GM03348 (cell line): ENCODE results near the gene MCRS1.
"Not testable (repeated sequence)": the region's sequence is repeated elsewhere in the genome, so short reads cannot be mapped to it uniquely, and the experiment has no call there.

Experiments used
- DNase-seq: peaks from one replicate; pipeline ENCODE4 v3.0.0; 2012; ENCODE audit warnings: low spot score

The MCRS1 gene, protein sequence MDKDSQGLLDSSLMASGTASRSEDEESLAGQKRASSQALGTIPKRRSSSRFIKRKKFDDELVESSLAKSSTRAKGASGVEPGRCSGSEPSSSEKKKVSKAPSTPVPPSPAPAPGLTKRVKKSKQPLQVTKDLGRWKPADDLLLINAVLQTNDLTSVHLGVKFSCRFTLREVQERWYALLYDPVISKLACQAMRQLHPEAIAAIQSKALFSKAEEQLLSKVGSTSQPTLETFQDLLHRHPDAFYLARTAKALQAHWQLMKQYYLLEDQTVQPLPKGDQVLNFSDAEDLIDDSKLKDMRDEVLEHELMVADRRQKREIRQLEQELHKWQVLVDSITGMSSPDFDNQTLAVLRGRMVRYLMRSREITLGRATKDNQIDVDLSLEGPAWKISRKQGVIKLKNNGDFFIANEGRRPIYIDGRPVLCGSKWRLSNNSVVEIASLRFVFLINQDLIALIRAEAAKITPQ

DNA sequence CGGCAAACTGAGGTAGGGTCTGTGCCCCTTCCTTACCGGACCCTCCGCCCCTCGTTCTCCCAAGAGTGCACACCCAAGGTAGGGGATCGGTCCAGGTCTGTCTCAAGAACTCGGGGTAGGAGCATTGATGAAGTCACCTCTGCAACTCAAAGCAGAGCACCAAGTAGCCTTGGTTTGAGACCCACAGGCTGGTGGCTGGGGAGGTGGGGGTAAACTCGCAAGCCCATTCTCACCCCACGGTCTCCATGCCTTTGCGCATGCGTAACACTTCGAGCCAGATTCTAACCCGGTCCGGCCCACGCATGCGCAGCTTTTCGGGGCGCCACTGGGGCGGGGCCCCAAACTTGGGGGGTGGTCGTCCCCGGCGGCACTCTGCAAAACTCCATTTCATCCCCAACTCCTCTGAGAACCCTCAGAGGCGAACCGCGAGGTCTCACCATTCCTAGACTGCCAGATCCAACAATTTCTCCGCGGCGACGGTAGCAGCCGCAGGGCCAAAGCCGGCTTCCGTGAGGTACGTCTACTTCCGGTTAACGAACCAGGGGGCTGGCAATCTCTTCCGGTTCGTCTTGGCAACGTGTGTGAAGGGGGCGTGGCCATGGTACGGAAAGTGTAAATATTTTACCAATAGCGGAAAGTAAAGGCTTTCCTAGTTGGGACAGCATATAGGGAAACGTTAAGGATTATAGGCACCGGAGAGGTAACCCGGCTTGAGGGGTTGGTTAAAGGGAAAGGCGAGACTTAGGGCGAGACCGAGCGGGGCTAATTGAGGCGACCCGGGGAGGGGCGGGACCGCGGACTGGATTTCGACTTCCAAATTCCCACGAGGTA, at the start of gene MCRS1:
Gene MCRS1 (minus strand): TSS at position 532 of the 831 bp plus-strand sequence. CDS start 1,411 bp downstream, outside the sequence.
- DNase-seq, result peak; percentile 99

DNA sequence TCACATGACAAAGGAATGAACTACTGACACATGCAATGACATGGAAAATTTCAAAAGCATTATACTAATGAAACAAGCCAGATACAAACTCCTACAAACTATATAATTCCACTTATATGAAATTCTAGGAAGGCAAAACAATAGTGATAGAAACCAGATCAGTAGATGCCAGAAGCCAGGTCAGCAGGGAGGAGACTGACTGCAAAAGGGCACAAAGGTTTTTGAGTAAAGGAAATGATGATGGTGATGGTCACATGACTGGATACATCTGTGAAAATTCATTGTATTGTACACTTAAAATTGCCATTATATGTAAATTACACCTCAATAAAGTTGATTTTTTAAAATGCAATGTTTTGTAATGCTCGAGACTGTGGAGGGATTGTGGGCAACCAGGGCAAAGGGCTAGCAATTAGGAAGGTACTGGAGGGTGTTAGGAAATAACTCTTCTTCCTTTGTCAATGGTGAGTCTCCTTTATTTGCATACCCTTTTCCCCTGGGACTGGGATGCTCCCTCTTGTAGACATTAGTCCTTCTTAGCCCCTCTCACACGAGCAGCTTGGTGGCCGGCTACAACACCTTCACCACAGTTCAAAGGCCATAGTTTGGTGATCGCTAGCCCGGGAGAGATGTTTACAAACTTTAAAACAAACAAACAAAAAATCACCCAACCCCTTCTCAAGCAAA, 48.7 kb upstream of the MCRS1 start:
- no peak for DNase-seq

DNA sequence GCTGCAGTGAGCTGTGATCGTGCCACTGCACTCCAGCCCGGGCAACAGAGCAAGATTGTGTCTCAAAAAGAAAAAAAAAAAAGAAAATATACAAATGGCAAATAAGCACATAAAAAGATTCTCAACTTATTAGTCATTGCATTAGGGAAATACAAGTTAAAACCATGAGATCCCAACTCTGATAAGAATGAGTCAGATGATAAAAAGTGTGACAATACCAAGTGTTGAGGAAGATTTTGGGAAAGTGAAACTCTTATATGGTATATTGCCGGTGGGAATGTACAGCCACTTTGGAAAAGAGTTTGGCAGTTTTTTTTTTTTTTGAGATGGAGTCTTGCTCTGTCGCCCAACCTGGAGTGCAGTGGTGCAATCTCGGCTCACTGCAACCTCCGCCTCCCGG, 47.8 kb upstream of the MCRS1 start:
- no peak for DNase-seq

DNA sequence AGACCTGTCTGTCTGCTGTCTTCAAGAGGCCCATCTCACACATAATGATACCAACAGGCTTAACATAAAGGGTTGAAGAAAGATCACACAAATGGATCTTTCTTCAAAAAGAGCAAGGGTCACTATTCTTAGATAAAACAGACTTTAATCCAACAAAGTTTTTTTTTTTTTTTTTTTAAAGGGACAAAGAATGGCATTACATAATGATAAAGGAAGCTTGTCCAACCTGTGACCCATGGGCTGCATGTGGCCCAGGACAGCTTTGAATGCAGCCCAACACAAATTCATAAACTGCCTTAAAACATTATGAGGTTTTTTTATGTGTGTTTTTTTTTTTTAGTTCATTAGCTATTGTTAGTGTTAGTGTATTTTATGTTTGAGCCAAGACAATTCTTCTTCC, 44.3 kb upstream of the MCRS1 start:
- DNase-seq, result no peak

DNA sequence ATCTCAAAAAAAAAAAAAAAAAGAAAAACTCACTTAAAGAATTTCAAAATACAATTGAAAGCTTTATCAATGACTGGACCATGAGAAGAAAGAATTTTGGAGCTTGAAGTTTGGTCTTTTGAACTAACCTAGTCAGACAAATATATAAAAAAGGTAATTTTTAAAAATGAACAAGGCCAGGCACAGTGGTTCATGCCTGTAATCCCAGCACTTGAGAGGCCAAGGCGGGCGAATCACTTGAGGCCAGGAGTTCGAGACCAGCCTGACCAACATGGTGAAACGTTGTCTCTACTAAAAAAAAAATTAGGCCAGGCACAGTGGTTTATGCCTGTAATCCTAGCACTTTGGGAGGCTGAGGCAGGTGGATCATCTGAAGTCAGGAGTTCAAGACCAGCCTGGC, 42.8 kb upstream of the MCRS1 start:
- DNase-seq, result not testable (repeated sequence)

DNA sequence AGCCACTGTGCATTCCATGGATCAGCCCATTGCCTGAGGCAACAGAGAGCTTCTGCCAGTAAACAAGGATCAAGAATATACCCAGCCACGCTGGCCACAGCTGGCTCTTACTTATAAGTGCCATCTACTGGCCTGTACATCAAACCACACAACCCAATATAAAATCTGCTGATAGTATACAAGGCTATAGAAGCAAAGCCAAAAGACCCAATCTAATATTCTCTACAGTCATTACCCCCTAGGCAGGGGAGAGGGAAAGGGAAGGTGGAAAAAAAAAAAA, 41.9 kb upstream of the MCRS1 start:
- no peak for DNase-seq

DNA sequence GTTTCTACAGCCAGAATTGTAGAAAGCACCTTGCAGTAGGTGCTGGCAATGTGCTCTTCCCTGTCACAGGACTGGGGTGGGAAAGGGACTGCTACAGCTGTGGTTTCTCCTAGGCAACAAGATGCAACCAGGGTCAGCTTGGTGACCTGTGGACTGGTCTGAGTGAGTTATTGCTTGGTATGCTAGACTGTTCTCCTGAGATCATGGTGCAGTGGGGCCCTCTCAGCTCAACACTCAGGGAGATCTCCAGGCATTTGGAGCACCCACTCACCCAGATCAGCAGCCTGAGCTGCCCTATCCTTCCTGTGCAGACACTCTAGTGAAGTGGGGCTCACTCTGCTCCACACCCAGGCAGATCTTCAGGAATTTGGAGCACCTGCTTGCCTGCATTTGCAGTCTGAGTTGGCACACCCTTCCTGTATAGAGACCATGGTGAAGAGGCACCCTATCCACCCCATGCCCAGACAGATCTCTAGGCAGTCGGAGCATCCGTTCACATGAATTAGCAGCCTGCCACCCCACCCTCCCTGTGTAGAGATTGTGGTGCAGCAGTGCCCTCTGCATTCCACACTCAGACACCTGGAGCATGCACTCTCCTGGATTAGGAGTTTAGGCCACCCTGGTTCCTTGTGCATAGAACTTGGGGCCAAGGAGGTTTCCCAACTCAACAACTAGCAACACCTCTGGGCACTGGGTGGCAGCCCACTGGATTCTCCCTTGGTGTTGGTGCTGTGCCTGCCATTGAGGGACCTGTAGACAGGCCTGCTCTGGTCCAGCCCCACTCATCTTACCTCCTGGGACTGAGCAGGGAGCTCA, 41.3 kb upstream of the MCRS1 start:
- DNase-seq, result no peak

DNA sequence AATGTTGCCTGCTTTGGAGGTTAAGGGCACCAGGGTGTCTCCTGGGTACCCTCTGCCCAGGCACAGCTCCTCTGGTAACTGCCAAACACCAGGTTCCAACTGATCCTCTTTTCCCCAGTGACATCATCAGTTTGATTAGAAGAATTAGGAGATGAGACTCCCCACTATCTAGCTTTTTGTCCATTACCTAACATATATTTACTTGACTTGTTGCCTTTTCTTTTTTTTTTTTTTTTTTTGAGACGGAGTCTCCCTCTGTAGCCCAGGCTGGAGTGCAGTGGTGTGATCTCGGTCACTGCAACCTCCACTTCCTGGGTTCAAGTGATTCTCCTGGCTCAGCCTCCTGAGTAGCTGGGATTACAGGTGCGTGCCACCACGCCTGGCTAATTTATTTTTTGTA, 37.6 kb upstream of the MCRS1 start, which contains the start of gene FAM186B:
Gene FAM186B (minus strand): TSS at position 101 of the 400 bp plus-strand sequence. CDS start 162 bp downstream, outside the sequence.
- not testable (repeated sequence) for DNase-seq

DNA sequence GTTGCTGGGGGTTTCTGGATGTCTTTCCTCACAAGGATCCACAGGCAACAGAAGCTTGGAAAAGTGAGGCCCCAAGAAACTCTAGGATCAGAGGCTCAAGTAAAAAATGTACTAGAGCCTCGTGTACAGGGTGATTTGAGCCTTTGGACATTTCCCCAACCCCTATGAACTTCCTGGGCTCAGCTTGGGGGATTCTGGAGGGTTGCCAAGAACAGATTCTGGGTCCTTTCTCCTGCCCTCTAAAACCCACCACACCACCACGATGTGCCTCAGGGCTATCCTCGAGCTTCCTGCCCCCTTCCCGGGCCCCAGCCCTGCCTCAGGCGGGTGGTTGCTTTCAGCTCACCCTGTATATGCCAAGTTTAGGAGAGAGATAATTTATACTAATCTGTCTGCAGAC, 36.9 kb upstream of the MCRS1 start:
- DNase-seq, result no peak

DNA sequence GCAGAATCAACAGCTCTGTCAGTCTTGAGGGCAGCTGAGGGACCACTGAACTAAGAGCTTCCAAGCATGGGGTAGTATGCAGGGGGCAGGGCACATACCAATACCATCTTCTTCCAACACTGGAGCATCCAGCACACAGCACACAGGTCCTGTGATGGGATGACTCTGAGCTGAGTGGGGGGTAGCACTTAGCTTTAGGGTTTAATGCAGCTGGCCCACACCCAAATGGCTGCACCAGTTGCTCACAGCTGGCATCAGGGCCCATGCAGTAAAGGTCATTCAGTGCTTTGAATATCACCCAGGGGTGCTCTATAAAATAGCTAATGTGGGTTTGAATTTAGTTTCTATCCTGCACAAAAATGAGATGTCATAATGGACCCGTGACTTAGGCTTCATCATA, 35.8 kb upstream of the MCRS1 start:
- DNase-seq, result no peak

DNA sequence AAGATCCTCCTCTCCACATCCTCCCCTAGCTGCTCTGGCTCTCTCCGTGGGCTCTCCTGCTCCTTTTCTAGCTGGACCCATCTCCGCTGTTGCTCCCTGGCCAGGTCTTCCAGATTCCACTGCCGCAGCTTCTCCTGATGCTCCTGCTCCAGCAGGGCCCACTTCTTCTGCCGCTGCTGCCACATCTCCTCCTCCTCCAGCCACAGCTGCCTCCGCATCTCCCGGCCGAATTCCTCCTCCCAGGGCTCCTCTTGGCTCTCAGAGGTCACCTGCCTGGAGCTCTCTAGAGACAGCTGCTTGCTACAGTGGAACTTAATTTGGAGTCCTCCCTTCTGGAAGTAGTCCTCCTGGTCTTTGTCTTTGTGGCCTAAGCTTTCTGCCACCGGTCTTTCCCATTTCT, 32.0 kb upstream of the MCRS1 start:
- DNase-seq, result no peak

DNA sequence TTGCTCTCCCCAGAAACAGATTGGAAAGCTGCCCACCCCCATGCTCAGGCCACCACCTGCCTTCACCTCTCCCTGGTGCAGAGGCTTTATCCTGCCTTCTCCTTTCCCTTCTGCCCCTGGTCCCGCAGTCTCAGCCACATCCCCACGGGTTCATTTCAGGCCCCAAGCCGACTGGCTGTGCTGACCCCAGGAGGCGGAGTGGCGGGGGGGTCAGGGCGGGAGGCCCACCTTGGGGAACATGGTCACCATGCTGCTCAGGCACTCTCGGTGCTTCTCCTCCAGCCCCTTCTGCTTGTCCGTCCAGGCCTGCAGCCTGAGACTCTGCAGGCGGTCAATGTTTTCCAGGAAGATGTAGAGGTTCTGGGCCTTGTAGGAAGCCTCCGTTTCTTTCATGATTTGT, 30.6 kb upstream of the MCRS1 start:
- no peak for DNase-seq

DNA sequence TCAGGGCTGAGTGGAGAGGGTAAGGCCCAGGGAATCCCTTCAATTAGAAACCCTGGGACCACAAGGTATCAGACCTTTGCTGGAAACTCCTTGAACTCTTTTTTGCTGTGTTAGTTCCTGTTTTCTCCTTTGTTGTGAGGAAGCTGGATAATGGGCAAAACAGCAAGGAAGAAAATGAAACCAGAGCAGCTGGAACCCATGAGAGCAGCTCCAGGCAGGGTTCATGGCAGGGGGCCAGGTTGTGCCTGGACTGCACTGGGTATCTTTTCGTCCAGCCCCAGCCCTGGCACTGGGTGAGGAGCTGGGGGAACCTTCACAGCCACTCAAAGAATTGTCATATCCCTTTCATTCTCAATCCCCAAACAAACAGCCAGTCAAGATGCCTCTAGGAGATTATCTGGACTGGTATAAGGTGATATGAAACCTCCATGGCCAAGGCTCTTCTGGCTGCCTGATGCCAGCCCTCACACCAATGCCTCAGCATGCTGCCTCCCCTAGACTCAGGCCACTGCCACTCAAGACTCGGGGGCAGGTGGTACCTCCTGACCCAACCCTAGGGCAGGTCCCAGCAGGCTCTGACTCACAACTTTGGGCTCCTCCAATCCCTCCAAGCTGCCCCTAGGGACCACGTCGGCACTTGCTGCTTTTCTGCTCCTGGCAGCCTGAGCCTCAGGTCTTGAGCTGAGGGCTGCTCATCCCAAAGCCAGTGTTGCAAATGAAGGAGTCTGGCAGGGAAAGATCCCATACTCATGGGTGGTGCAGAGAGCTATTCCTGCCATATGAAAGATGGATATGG, 21.0 kb upstream of the MCRS1 start:
- DNase-seq, result no peak

DNA sequence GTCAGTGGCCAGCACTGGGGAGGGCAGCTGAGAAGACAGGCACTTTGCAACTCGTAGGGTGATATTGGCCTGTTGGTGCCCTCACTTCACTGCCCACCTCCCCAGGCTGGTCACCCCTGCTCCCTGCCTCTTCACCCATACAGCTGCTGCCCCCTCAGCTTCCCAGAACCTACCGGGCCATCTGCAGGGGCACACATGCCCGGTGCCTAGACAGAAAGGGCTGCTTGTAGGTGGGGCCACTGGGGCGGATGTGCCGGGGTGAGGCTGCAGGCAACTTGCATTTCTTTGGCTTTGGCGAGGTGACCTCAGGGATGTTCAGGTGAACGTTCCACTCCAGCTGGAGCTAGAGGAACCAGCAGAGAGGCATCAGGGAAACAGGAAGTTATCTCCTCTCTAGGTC, 20.3 kb upstream of the MCRS1 start:
- DNase-seq, result no peak

DNA sequence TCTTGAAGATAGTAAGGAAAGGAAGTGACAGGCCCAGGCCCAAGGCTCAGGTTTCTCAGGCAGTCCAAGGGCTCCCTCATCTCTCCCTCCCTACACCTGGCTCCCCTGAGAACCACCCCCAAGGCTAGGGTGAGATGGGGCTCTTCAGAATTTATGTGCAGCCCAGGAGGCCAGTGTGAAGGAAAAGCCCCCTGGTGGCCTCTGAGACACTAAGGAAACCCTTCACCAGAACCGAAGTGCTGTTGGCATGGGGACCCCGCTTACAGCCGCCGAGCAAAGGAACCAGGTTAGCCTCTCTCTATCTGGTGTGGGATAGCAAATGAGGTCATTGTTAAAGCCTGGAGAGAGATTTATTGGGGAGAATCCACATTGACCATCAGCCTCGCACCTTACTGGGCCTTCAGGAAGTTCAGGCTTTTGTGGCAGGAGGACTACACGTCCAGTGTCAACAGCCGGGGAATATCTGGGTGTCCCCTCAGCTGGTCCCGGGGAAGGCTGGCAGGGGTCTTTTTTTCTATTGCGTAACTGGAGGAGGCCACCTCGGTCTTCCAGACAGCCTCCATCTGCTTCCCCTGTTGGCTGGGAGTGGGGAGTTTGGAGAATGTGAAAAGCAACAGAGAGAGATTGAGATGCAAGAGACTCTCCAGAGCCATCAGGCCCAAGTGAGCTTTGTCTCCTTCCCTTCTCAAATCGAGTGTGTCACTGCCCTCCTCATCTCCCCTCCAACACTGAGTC, 19.4 kb upstream of the MCRS1 start:
- DNase-seq, result no peak

DNA sequence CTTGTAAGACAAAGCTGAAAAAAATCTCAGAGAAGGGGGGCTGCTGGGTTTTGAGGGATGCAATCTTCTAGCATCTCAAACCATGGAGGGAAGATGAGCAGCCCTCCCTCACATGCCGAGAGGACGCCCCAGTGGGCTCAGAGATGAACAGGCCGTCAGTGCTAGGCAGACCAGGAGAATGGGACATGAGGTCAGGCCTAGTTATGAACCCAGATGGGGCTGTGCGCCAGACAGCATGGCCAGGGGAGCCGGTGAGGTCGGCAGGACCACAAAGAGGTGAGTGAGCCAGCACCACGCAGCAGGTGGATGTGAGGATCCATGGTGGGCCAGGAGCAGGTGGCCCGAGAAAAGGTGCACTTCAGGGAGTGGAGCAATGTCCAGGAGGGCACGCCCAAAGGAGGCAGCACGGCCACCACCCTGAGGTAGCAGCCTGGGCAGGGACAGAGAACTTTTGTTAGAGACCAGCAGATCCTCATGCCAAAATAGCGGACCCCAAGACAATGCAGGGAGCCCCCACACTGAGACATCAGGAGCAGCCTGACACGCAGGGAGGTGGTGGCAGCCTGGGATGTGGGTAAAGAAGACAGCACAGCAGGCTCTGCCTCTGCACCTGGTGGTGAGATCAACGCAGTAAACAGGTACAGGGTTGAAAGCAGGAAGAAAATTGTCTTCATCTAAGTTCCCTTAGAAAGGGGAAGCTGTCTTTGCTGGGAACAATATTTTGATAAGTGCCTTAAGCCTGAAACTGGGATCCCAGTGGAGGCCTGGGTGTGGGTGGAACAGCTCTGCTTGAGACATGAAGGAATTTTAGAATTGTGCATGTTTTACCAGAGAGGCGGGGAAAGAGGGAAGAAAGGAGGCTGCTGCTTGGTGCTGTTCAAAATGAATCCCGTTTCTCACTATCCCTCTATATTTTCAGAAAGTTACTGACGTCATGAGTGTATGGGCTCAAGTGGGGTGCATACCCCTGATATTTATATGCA, 17.8 kb upstream of the MCRS1 start:
- no peak for DNase-seq

DNA sequence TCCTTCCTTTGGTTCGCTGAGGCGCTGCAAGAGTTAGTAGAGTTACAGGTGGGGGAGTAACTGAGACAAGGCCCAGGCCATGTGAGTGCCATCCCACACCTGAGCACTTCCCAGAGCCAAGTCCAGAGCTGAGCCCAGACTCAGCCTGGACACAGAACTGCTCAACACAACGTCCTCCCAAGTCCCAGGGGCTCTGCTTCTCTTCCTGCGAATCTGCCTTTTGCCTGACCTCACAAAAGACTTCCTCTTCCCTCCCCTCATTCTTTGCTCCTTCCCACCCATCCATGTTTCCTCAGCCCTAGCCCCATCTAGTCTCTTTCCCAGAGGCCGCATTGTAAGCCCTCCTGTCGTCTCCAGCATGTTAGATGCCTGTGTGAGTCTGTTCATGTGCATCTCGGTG, 16.6 kb upstream of the MCRS1 start:
- no peak for DNase-seq

DNA sequence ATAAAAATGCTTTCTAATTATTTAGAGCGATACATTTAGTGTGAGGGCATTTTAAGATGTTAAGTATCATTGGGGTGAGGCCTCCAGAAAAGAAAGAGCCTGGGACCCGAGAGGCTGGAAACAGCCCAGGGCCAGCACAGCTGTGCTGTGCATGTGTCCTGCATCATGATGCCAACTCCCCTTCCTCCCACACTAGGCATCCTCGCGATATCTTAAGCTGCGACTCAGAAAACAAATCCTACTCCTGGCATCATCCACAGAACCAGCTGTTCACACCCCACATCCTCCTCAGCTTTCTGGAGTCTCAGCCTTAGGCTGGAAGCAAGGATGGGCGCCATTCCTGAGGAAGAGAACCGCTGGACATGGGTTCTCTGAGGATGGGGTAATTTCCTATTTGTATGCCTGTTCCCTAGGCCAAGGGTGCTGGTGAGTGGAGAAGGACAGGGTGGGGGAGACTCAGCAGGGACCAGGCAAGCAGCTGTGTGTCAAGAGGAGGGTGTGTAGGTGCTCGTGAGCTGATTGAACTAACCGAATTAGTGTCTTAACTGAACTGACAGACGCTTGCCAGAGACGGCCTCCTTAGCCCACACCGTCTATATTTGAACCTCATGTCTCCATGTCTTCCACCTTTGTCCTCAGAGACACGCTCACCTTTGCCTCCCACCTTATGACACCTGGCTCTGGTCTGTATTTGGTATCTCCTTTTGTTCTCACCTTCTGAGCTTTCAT, 15.6 kb upstream of the MCRS1 start:
- DNase-seq, result no peak
